ENCODE data around the gene R3HDM2. TPM values are rescaled to one million over a fixed set of nuclear protein-coding genes. Genes with fewer than 3 reads are reported as not detected.

Gene R3HDM2
- total and polyA plus RNA-seq, 7 experiments from 2014 or later, result 13.7 to 145 (median 111) TPM

DNA sequence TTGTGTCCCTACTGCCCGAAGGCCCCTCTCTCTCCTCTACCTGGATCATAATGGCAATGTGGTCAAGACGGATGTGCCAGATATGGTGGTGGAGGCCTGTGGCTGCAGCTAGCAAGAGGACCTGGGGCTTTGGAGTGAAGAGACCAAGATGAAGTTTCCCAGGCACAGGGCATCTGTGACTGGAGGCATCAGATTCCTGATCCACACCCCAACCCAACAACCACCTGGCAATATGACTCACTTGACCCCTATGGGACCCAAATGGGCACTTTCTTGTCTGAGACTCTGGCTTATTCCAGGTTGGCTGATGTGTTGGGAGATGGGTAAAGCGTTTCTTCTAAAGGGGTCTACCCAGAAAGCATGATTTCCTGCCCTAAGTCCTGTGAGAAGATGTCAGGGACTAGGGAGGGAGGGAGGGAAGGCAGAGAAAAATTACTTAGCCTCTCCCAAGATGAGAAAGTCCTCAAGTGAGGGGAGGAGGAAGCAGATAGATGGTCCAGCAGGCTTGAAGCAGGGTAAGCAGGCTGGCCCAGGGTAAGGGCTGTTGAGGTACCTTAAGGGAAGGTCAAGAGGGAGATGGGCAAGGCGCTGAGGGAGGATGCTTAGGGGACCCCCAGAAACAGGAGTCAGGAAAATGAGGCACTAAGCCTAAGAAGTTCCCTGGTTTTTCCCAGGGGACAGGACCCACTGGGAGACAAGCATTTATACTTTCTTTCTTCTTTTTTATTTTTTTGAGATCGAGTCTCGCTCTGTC, 26.1 kb upstream of the R3HDM2 start:
- Histone ChIP-seq H3K27ac (ENCODE audit: low read depth, low read length) (no peak overlapping the region), H3K4me1 (ENCODE audit: control insufficient read depth in 2 of 2, insufficient read depth in 2 of 2, low read length in 2 of 2) (peaks cover 14 to 24% of the 10 kb centered on the region in 2 donors), H3K36me3 (ENCODE audit: control insufficient read depth in 2 of 3, insufficient read depth in 3 of 3, low read length in 3 of 3) (no peaks in the 10 kb centered on the region), H3K27me3 (ENCODE audit: control insufficient read depth in 2 of 2, insufficient read depth in 2 of 2, low read length in 2 of 2) (no peaks in the 10 kb centered on the region), H3K9me3 (ENCODE audit: control insufficient read depth in 2 of 3, low read length in 3 of 3) (no peaks in the 10 kb centered on the region), H3K4me3 (ENCODE audit: low read length) (no peak overlapping the region)
- peak overlapping the region in 1 of 10 donors; percentile 25 for H3K4me3 Mint-ChIP-seq
- no peaks in the 10 kb centered on the region for H3K36me3 Mint-ChIP-seq
- H3K9me3 Mint-ChIP-seq, result peaks cover 0 to 2% (median 0%) of the 10 kb centered on the region in 11 donors
- H3K27ac Mint-ChIP-seq, result peak overlapping the region in 5 of 9 donors; percentile 9 to 58 (median 42)
- peaks cover 29 to 42% (median 32%) of the 10 kb centered on the region in 7 donors for H3K4me1 Mint-ChIP-seq
- ChIA-PET POLR2A (interaction anchor here (0.6 kb wide), 1 partner anchor 216 kb away, joined by 3 read pairs; no protein-coding TSS in a partner anchor), CTCF (interaction anchor here (0.6 to 6.5 kb wide), 4 partner anchors 10 to 192 kb away, joined by 3 to 101 read pairs (median 3); partner anchors contain the start of gene ARHGAP9)
- intact Hi-C loops (cut with micrococcal nuclease), result loop anchor here (1.0 to 10.0 kb wide), 5 partner anchors 150 to 345 kb away; partner anchors contain the start of genes LRP1 (in 1 of the 2), OS9 (in 1 of the 2) and STAT6 (in 1 of the 2)
- ATAC-seq (no peak), DNase-seq (no peak)
- H3K27me3 Mint-ChIP-seq, result peaks cover 0 to 18% (median 6%) of the 10 kb centered on the region in 5 donors

DNA sequence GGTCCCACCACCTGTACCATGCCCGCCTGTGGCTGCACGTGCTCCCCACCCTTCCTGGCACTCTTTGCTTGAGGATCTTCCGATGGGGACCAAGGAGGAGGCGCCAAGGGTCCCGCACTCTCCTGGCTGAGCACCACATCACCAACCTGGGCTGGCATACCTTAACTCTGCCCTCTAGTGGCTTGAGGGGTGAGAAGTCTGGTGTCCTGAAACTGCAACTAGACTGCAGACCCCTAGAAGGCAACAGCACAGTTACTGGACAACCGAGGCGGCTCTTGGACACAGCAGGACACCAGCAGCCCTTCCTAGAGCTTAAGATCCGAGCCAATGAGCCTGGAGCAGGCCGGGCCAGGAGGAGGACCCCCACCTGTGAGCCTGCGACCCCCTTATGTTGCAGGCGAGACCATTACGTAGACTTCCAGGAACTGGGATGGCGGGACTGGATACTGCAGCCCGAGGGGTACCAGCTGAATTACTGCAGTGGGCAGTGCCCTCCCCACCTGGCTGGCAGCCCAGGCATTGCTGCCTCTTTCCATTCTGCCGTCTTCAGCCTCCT, 25.4 kb upstream of the R3HDM2 start:
- ChIA-PET POLR2A (no interaction called here), CTCF (interaction anchor here (0.6 to 1.2 kb wide), 14 partner anchors 10 to 367 kb away, joined by 3 to 5 read pairs (median 3); partner anchors contain the start of gene B4GALNT1)
- DNase-seq (peak in 5 of 9 donors; percentile 39 to 57 (median 53)), ATAC-seq (peak; percentile 31)
- no peaks in the 10 kb centered on the region for H3K27me3 ChIP-seq (ENCODE audit: control insufficient read depth in 2 of 2, insufficient read depth in 2 of 2, low read length in 2 of 2)
- H3K4me1 Mint-ChIP-seq, result peaks cover 24 to 37% (median 27%) of the 10 kb centered on the region in 7 donors
- H3K36me3 ChIP-seq (ENCODE audit: control insufficient read depth in 2 of 3, insufficient read depth in 3 of 3, low read length in 3 of 3), result no peaks in the 10 kb centered on the region
- no peaks in the 10 kb centered on the region for H3K9me3 ChIP-seq (ENCODE audit: control insufficient read depth in 2 of 3, low read length in 3 of 3)
- H3K36me3 Mint-ChIP-seq, result no peaks in the 10 kb centered on the region
- intact Hi-C loops (cut with micrococcal nuclease), result loop anchor here (1.0 to 10.0 kb wide), 5 partner anchors 149 to 344 kb away; partner anchors contain the start of genes LRP1 (in 1 of the 2), OS9 (in 1 of the 2) and STAT6 (in 1 of the 2)
- peak overlapping the region; percentile 3 to 81 (median 73) for H3K4me3 Mint-ChIP-seq
- H3K4me1 ChIP-seq (ENCODE audit: control insufficient read depth in 2 of 2, insufficient read depth in 2 of 2, low read length in 2 of 2), result peaks cover 11 to 18% of the 10 kb centered on the region in 2 donors
- H3K9me3 Mint-ChIP-seq, result peaks cover 0 to 2% (median 0%) of the 10 kb centered on the region in 11 donors
- no peak overlapping the region for H3K27ac ChIP-seq (ENCODE audit: low read depth, low read length)
- peaks cover 0 to 14% (median 4%) of the 10 kb centered on the region in 5 donors for H3K27me3 Mint-ChIP-seq
- peak overlapping the region; percentile 20 for H3K4me3 ChIP-seq (ENCODE audit: low read length)
- H3K27ac Mint-ChIP-seq, result peak overlapping the region in 5 of 9 donors; percentile 16 to 84 (median 42)

DNA sequence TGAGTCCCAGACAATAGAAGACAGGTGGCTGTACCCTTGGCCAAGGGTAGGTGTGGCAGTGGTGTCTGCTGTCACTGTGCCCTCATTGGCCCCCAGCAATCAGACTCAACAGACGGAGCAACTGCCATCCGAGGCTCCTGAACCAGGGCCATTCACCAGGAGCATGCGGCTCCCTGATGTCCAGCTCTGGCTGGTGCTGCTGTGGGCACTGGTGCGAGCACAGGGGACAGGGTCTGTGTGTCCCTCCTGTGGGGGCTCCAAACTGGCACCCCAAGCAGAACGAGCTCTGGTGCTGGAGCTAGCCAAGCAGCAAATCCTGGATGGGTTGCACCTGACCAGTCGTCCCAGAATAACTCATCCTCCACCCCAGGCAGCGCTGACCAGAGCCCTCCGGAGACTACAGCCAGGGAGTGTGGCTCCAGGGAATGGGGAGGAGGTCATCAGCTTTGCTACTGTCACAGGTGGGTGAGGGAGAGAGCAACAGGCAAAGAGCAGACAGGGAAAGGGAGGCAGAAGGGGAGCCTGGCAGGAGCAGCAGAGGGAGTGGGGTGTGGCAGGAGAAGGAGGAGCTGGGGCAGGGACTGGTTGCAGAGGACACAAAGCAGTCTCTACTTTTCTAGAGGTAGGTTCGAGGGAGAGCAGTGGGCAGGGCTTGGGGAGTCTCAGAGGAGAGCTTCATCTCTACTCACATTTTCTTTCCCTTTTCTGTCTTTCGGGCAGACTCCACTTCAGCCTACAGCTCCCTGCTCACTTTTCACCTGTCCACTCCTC, 24.7 kb upstream of the R3HDM2 start:
- ChIA-PET POLR2A (interaction anchor here (0.8 to 1.2 kb wide), 3 partner anchors 10 to 56 kb away, joined by 3 read pairs; no protein-coding TSS in a partner anchor), CTCF (interaction anchor here (0.7 to 1.5 kb wide), 15 partner anchors 11 to 366 kb away, joined by 3 to 5 read pairs (median 3); partner anchors contain the start of gene B4GALNT1)
- no peaks in the 10 kb centered on the region for H3K27me3 ChIP-seq (ENCODE audit: control insufficient read depth in 2 of 2, insufficient read depth in 2 of 2, low read length in 2 of 2)
- H3K36me3 ChIP-seq (ENCODE audit: control insufficient read depth in 2 of 3, insufficient read depth in 3 of 3, low read length in 3 of 3), result no peaks in the 10 kb centered on the region
- H3K9me3 ChIP-seq (ENCODE audit: control insufficient read depth in 2 of 3, low read length in 3 of 3), result no peaks in the 10 kb centered on the region
- intact Hi-C loops (cut with micrococcal nuclease), result loop anchor here (1.0 to 10.0 kb wide), 5 partner anchors 148 to 343 kb away; partner anchors contain the start of genes LRP1 (in 1 of the 2), OS9 (in 1 of the 2) and STAT6 (in 1 of the 2)
- peaks cover 4 to 11% of the 10 kb centered on the region in 2 donors for H3K4me1 ChIP-seq (ENCODE audit: control insufficient read depth in 2 of 2, insufficient read depth in 2 of 2, low read length in 2 of 2)
- Mint-ChIP-seq H3K9me3 (peaks cover 0 to 2% (median 0%) of the 10 kb centered on the region in 11 donors), H3K4me1 (peaks cover 19 to 33% (median 23%) of the 10 kb centered on the region in 7 donors), H3K27me3 (peaks cover 0 to 8% (median 4%) of the 10 kb centered on the region in 5 donors), H3K4me3 (peak overlapping the region; percentile 3 to 81 (median 73)), H3K36me3 (no peaks in the 10 kb centered on the region), H3K27ac (peak overlapping the region in 3 of 9 donors; percentile 42 to 84 (median 42))
- no peak for DNase-seq
- ATAC-seq, result no peak
- H3K27ac ChIP-seq (ENCODE audit: low read depth, low read length), result no peak overlapping the region
- peak overlapping the region; percentile 20 for H3K4me3 ChIP-seq (ENCODE audit: low read length)

DNA sequence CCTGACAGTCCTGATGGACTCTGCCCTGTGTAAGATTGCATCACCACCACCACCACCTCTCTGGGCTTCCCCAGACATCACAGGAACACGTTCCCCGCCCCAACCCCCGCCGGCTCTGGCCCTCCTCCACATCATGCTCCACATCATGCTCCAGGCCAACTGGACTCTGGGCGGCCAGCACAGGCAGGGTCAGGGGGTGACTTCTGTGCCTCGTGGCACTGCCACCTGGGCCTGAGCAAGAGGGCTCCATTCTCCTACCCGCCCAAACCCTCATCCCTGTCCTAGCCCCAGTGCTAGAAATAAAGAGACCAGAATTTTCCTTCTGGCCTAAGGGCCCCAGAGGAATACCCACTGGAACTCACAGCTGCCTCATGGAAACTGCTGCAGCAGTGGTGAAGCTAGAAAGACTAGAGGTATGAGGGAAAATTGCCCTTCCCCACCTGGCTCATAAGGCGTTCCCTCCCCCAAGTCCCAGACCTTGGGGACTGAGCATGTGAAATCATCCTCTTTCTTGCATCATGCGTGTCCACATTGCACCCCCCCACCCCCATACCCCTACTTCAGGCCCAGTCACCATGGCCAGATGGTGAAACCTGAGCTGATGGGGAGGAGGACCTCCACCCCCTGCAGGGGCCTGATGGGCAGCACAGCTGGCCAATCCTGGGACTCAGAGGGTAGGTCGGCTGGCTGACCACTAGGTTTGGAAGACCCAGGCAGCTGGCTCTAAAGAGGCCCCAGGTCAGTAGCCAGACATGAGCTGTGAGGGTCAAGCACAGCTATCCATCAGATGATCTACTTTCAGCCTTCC, 23.9 kb upstream of the R3HDM2 start, which contains the start of gene INHBE:
TSS of gene INHBE (plus strand) at position 742 of the 808 bp plus-strand sequence. CDS start 230 bp downstream, outside the sequence.
- POLR2A ChIA-PET, result interaction anchor here (0.7 to 1.2 kb wide), 4 partner anchors 11 to 94 kb away, joined by 3 read pairs; no protein-coding TSS in a partner anchor
- no peak within 1 kb of the TSS for H3K27ac ChIP-seq (ENCODE audit: low read depth, low read length)

DNA sequence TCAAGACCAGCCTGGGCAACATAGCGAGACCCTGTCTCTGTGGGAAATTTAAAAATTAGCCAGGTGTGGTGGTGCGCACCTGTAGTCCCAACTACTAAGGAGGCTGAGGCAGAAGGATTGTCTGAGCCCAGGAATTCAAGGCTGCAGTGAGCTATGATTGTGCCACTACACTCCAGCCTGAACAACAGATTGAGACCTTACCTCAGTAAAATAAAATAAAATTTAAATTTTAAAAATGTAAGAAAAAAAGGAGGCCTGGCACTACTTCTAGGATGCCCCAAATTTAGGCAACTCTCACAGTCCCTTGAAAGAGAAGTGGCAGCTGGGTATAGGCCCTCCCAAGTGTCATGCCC, 23.3 kb upstream of the R3HDM2 start:
- H3K27me3 Mint-ChIP-seq, result peaks cover 0 to 7% (median 0%) of the 10 kb centered on the region in 5 donors
- ChIA-PET CTCF (interaction anchor here (0.6 to 1.5 kb wide), 3 partner anchors 129 to 194 kb away, joined by 3 read pairs; no protein-coding TSS in a partner anchor), POLR2A (interaction anchor here (0.7 kb wide), 1 partner anchor 94 kb away, joined by 3 read pairs; no protein-coding TSS in a partner anchor)
- intact Hi-C loops (cut with micrococcal nuclease), result loop anchor here (10.0 kb wide), 2 partner anchors 241 to 329 kb away; partner anchors contain the start of genes LRP1 (in 1 of the 2) and OS9 (in 1 of the 2)
- H3K4me1 Mint-ChIP-seq, result peaks cover 11 to 26% (median 15%) of the 10 kb centered on the region in 7 donors
- Histone ChIP-seq H3K27ac (ENCODE audit: low read depth, low read length) (no peak overlapping the region), H3K27me3 (ENCODE audit: control insufficient read depth in 2 of 2, insufficient read depth in 2 of 2, low read length in 2 of 2) (no peaks in the 10 kb centered on the region), H3K4me3 (ENCODE audit: low read length) (no peak overlapping the region), H3K9me3 (ENCODE audit: control insufficient read depth in 2 of 3, low read length in 3 of 3) (no peaks in the 10 kb centered on the region), H3K36me3 (ENCODE audit: control insufficient read depth in 2 of 3, insufficient read depth in 3 of 3, low read length in 3 of 3) (no peaks in the 10 kb centered on the region), H3K4me1 (ENCODE audit: control insufficient read depth in 2 of 2, insufficient read depth in 2 of 2, low read length in 2 of 2) (peaks cover 0 to 10% of the 10 kb centered on the region in 2 donors)
- peaks cover 0 to 2% (median 0%) of the 10 kb centered on the region in 11 donors for H3K9me3 Mint-ChIP-seq
- H3K4me3 Mint-ChIP-seq, result no peak overlapping the region
- no peak for DNase-seq
- no peak overlapping the region for H3K27ac Mint-ChIP-seq
- H3K36me3 Mint-ChIP-seq, result no peaks in the 10 kb centered on the region
- no peak for ATAC-seq

More for the DNA sequence above, 23.9 kb upstream of the R3HDM2 start, which contains the start of gene INHBE:
- Histone ChIP-seq H3K9me3 (ENCODE audit: control insufficient read depth in 2 of 3, low read length in 3 of 3) (no peaks in the 10 kb centered on the region), H3K36me3 (ENCODE audit: control insufficient read depth in 2 of 3, insufficient read depth in 3 of 3, low read length in 3 of 3) (no peaks in the 10 kb centered on the region), H3K27me3 (ENCODE audit: control insufficient read depth in 2 of 2, insufficient read depth in 2 of 2, low read length in 2 of 2) (no peaks in the 10 kb centered on the region), H3K4me3 (ENCODE audit: low read length) (peak within 1 kb of the TSS; percentile 20), H3K4me1 (ENCODE audit: control insufficient read depth in 2 of 2, insufficient read depth in 2 of 2, low read length in 2 of 2) (peaks cover 0 to 10% of the 10 kb centered on the region in 2 donors)
- ATAC-seq, result no peak
- Mint-ChIP-seq H3K27me3 (peaks cover 0 to 7% (median 0%) of the 10 kb centered on the region in 5 donors), H3K27ac (peak within 1 kb of the TSS in 5 of 9 donors; percentile 16 to 84 (median 42)), H3K36me3 (no peaks in the 10 kb centered on the region), H3K4me3 (peak within 1 kb of the TSS; percentile 3 to 81 (median 73)), H3K4me1 (peaks cover 14 to 31% (median 17%) of the 10 kb centered on the region in 7 donors), H3K9me3 (peaks cover 0 to 2% (median 0%) of the 10 kb centered on the region in 11 donors)
- intact Hi-C loops (cut with micrococcal nuclease), result loop anchor here (5.0 to 10.0 kb wide), 3 partner anchors 240 to 342 kb away; partner anchors contain the start of genes LRP1 (in 1 of the 2), OS9 (in 1 of the 2) and STAT6 (in 1 of the 2)
- no peak for DNase-seq
- CTCF ChIA-PET, result interaction anchor here (0.6 to 1.5 kb wide), 9 partner anchors 22 to 249 kb away, joined by 3 to 4 read pairs (median 3); partner anchors contain the start of gene B4GALNT1

All from naive thymus-derived CD4-positive, alpha-beta T cell (primary cell).